Measurements from ENCODE around the gene BICRAL. TPM values are rescaled to one million over a fixed set of nuclear protein-coding genes. Genes with fewer than 3 reads are reported as not detected.

BICRAL gene
- total and polyA plus RNA-seq, 2 donors (not counting 1 experiment from before 2014, with no cell fraction given): 6.9 to 11.5 TPM

GRCh38 chr6:42819803-42820511 lies 38.1 kb downstream of the BICRAL start:
- Histone ChIP-seq H3K9ac (ENCODE audit: insufficient read depth, low read length) (no peak overlapping the region), H3K36me3 (ENCODE audit: control insufficient read depth, insufficient read depth, low read length) (no peaks in the 10 kb centered on the region), H3K27me3 (ENCODE audit: control insufficient read depth, insufficient read depth, low read length) (no peaks in the 10 kb centered on the region), H3K4me1 (ENCODE audit: control insufficient read depth, extremely low read depth, insufficient read depth, low read length) (peaks cover 4% of the 10 kb centered on the region), H4K20me1 (ENCODE audit: control insufficient read depth, extremely low read depth, insufficient read depth, low read length) (no peaks in the 10 kb centered on the region), H3K4me2 (ENCODE audit: extremely low read depth, insufficient read depth, low read length) (no peak overlapping the region), H3K27ac (ENCODE audit: insufficient read depth, low read length) (no peak overlapping the region), H3K9me3 (ENCODE audit: control insufficient read depth, insufficient read depth, low read depth, low read length) (no peaks in the 10 kb centered on the region), H3K79me2 (ENCODE audit: control insufficient read depth, insufficient read depth, low read length) (no peaks in the 10 kb centered on the region), H2AFZ (ENCODE audit: low read length) (no peak overlapping the region), H3K4me3 (replicated peaks in 1 of 4; ENCODE audit: control extremely low read depth in 1 of 4, insufficient read depth in 1 of 4, low read depth in 3 of 4, low read length in 4 of 4) (no peak overlapping the region)
- TF ChIP-seq EZH2 (IDR thresholded peaks at IDR 0.05; ENCODE audit: low read length, missing control alignments): no peak
- peak; percentile 38 to 42 for TF ChIP-seq CTCF (conservative IDR thresholded peaks at IDR 0.05 in 1 of 2, IDR thresholded peaks at IDR 0.05 in 1 of 2; ENCODE audit: low read depth in 1 of 2, low read length in 2 of 2)
- peak in 1 of 2 donors; percentile 23 for DNase-seq (ENCODE audit: low read depth in 2 of 2)

GRCh38 chr6:42820512-42821340 lies 38.9 kb downstream of the BICRAL start:
- H3K4me2 ChIP-seq (ENCODE audit: extremely low read depth, insufficient read depth, low read length): peak overlapping the region; percentile 75
- H3K9me3 ChIP-seq (ENCODE audit: control insufficient read depth, insufficient read depth, low read depth, low read length): no peaks in the 10 kb centered on the region
- H3K36me3 ChIP-seq (ENCODE audit: control insufficient read depth, insufficient read depth, low read length): no peaks in the 10 kb centered on the region
- peak in 1 of 2 donors; percentile 15 for DNase-seq (ENCODE audit: low read depth in 2 of 2)
- H3K4me1 ChIP-seq (ENCODE audit: control insufficient read depth, extremely low read depth, insufficient read depth, low read length): peaks cover 4% of the 10 kb centered on the region
- TF ChIP-seq EZH2 (IDR thresholded peaks at IDR 0.05; ENCODE audit: low read length, missing control alignments) (no peak), CTCF (conservative IDR thresholded peaks at IDR 0.05 in 1 of 2, IDR thresholded peaks at IDR 0.05 in 1 of 2; ENCODE audit: low read depth in 1 of 2, low read length in 2 of 2) (no peak)
- no peaks in the 10 kb centered on the region for H3K79me2 ChIP-seq (ENCODE audit: control insufficient read depth, insufficient read depth, low read length)
- H3K27me3 ChIP-seq (ENCODE audit: control insufficient read depth, insufficient read depth, low read length): no peaks in the 10 kb centered on the region
- H4K20me1 ChIP-seq (ENCODE audit: control insufficient read depth, extremely low read depth, insufficient read depth, low read length): no peaks in the 10 kb centered on the region
- no peak overlapping the region for H3K9ac ChIP-seq (ENCODE audit: insufficient read depth, low read length)
- H2AFZ ChIP-seq (ENCODE audit: low read length): peak overlapping the region; percentile 92
- peak overlapping the region; percentile 17 for H3K27ac ChIP-seq (ENCODE audit: insufficient read depth, low read length)
- peak overlapping the region in 2 of 4 experiments; percentile 12 to 44 for H3K4me3 ChIP-seq (replicated peaks in 1 of 4; ENCODE audit: control extremely low read depth in 1 of 4, insufficient read depth in 1 of 4, low read depth in 3 of 4, low read length in 4 of 4)

GRCh38 chr6:42821341-42821668 lies 39.5 kb downstream of the BICRAL start:
- no peaks in the 10 kb centered on the region for H3K27me3 ChIP-seq (ENCODE audit: control insufficient read depth, insufficient read depth, low read length)
- TF ChIP-seq CTCF (conservative IDR thresholded peaks at IDR 0.05 in 1 of 2, IDR thresholded peaks at IDR 0.05 in 1 of 2; ENCODE audit: low read depth in 1 of 2, low read length in 2 of 2) (no peak), EZH2 (IDR thresholded peaks at IDR 0.05; ENCODE audit: low read length, missing control alignments) (no peak)
- no peaks in the 10 kb centered on the region for H3K79me2 ChIP-seq (ENCODE audit: control insufficient read depth, insufficient read depth, low read length)
- peak overlapping the region; percentile 17 for H3K27ac ChIP-seq (ENCODE audit: insufficient read depth, low read length)
- H4K20me1 ChIP-seq (ENCODE audit: control insufficient read depth, extremely low read depth, insufficient read depth, low read length): no peaks in the 10 kb centered on the region
- peak overlapping the region in 2 of 4 experiments; percentile 12 to 44 for H3K4me3 ChIP-seq (replicated peaks in 1 of 4; ENCODE audit: control extremely low read depth in 1 of 4, insufficient read depth in 1 of 4, low read depth in 3 of 4, low read length in 4 of 4)
- peaks cover 4% of the 10 kb centered on the region for H3K4me1 ChIP-seq (ENCODE audit: control insufficient read depth, extremely low read depth, insufficient read depth, low read length)
- H3K4me2 ChIP-seq (ENCODE audit: extremely low read depth, insufficient read depth, low read length): peak overlapping the region; percentile 75
- H2AFZ ChIP-seq (ENCODE audit: low read length): peak overlapping the region; percentile 92
- DNase-seq (ENCODE audit: low read depth in 2 of 2): no peak
- no peak overlapping the region for H3K9ac ChIP-seq (ENCODE audit: insufficient read depth, low read length)
- no peaks in the 10 kb centered on the region for H3K9me3 ChIP-seq (ENCODE audit: control insufficient read depth, insufficient read depth, low read depth, low read length)
- no peaks in the 10 kb centered on the region for H3K36me3 ChIP-seq (ENCODE audit: control insufficient read depth, insufficient read depth, low read length)
